Measurements from ENCODE around the gene PDE9A. TPM values are rescaled to one million over a fixed set of nuclear protein-coding genes. Genes with fewer than 3 reads are reported as not detected.

PDE9A gene
- total RNA-seq, 4 donors from 2014 or later = 0.59 to 15.0 (median 6.9) TPM

DNA sequence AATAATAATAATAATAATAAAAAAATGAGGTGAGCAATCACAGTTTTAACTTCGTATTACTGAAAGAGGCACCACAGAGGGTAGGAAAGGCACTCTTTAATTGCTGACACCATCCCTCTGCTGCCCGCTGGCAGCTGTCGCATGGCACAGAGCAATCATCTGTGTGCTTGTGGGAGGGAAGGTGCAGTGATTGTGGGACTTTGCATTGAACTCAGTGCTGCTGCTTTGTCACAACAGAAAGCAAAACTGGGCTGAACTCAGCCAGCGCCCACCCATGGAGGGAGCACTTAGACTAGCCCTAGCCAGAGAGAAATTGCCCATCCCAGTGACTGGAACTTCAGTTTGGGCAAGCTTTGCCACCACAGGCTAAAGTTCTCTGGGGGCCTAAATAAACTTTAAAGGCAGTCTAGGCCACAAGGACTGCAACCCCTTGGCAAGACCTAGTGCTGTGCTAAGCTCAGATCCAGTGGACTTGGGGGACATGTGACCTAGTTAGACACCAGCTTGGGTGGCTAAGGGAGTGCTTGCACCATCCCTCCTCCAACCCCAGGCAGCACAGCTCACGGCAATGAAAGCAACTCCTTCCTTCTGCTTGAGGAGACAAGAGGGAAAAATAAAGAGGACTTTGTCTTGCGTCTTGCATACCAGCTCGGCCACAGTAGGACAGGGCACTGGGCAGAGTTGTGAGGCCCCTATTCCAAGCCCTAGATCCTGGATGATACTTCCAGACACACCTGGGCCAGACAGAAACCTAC is 166.6 kb downstream of the PDE9A start:
- no peaks in the 10 kb centered on the region for H3K27me3 ChIP-seq
- intact Hi-C loops (cut with DNase I; ENCODE audit: low total_unique reads) = no loop called here
- DNase-seq = no peak
- TF ChIP-seq, protein P1, sequence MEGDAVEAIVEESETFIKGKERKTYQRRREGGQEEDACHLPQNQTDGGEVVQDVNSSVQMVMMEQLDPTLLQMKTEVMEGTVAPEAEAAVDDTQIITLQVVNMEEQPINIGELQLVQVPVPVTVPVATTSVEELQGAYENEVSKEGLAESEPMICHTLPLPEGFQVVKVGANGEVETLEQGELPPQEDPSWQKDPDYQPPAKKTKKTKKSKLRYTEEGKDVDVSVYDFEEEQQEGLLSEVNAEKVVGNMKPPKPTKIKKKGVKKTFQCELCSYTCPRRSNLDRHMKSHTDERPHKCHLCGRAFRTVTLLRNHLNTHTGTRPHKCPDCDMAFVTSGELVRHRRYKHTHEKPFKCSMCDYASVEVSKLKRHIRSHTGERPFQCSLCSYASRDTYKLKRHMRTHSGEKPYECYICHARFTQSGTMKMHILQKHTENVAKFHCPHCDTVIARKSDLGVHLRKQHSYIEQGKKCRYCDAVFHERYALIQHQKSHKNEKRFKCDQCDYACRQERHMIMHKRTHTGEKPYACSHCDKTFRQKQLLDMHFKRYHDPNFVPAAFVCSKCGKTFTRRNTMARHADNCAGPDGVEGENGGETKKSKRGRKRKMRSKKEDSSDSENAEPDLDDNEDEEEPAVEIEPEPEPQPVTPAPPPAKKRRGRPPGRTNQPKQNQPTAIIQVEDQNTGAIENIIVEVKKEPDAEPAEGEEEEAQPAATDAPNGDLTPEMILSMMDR (IDR thresholded peaks at IDR 0.05) = no peak
- TF ChIP-seq POLR2A (IDR thresholded peaks at IDR 0.05) = no peak
- no peak overlapping the region for H3K4me3 ChIP-seq
- no peaks in the 10 kb centered on the region for H3K9me3 ChIP-seq
- H3K36me3 ChIP-seq = no peaks in the 10 kb centered on the region
- H3K27ac ChIP-seq = no peak overlapping the region
- no peaks in the 10 kb centered on the region for H3K4me1 ChIP-seq

DNA sequence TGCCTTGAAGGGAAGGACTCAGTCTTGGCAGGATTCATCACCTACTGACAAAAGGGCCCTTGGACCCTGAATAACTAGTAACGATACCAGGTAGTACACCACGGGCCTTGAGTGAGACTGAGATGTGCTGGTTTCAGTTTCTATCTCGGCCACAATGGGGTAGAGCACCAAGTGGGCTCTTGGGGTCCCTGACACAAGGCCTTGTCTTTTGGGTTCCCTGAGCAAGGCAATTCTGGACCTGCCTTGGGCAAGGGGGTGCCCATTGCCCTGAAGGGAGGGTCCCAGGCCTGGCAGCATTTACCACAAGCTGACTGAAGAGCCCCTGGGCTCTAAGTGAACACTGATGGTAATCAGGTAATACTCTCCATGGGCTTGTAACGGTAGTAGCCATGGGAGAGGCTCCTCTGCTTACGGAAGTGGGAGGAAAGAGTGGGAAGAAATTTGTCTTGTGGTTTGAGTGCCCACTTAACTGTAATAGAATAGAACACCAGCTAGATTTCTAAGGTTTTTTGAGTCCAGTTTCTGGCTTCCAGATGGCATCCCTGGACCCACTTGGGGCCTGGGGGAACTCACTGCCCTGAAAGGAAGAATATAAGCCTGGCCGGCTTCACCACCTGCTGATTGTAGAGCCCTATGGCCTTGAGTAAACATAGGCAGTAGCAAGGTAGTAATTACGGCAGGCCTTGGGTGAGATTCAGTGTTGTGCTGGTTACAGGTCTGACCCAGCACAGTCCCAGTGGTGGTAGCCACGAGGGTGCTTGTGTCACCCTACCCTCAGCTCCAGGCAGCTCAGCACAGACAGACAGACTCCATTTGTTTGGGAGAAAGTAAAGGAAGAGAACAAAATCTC is 167.4 kb downstream of the PDE9A start:
- Histone ChIP-seq H3K27me3 (no peaks in the 10 kb centered on the region), H3K36me3 (no peaks in the 10 kb centered on the region), H3K4me3 (no peak overlapping the region), H3K4me1 (no peaks in the 10 kb centered on the region), H3K27ac (no peak overlapping the region), H3K9me3 (no peaks in the 10 kb centered on the region)
- no peak for DNase-seq
- intact Hi-C loops (cut with DNase I; ENCODE audit: low total_unique reads) = no loop called here
- no peak for TF ChIP-seq POLR2A (IDR thresholded peaks at IDR 0.05)
- TF ChIP-seq, protein P1 (IDR thresholded peaks at IDR 0.05) = no peak

Other genes with a start within 250 kb of the PDE9A start
- 1 to 10 TPM in 1 of 4 donors, under 1 TPM in 1, not detected in 2; 0.79 to 1.0 TPM for gene UBASH3A, start 249.7 kb upstream of the PDE9A start, total RNA-seq
- 1 to 10 TPM in 2 of 4 donors, not detected in 2; 1.7 to 3.4 TPM for gene RSPH1, start 157.4 kb upstream of the PDE9A start, total RNA-seq
- gene SLC37A1, start 139.8 kb upstream of the PDE9A start, total RNA-seq = 1 to 10 TPM; 2.3 to 8.8 (median 6.3) TPM
- 10 to 100 TPM in 2 of 4 donors, 1 to 10 TPM in 1, not detected in 1; 6.4 to 19.1 (median 17.8) TPM for gene WDR4, start 225.9 kb downstream of the PDE9A start, total RNA-seq
- gene NDUFV3, start 239.7 kb downstream of the PDE9A start, total RNA-seq = 10 to 100 TPM; 41.5 to 55.9 (median 45.7) TPM